Spleen (tissue), 11 donors: ENCODE data around the gene ALKBH8. TPM values are rescaled to one million over a fixed set of nuclear protein-coding genes. Genes with fewer than 3 reads are reported as not detected.
"Not testable (repeated sequence)": the region's sequence is repeated elsewhere in the genome, so short reads cannot be mapped to it uniquely, and the experiment has no call there.

Experiments used
- DNase-seq: peaks from one replicate; pipeline ENCODE4 v3.0.0-alpha.2; 2020
- H3K27ac ChIP-seq, 8 donors: fragments of 200-600 bp; sonication (generic) in 7 of 8; 1 replicate in 4 of 8; 2 replicates in 4 of 8; pipeline versions ENCODE4 v1.5.0 to v1.8.0; 2016 to 2021; ENCODE audit warnings: inconsistent platforms in 4 of 8, mild to moderate bottlenecking in 4 of 8, moderate library complexity in 1 of 8
- H3K27me3 ChIP-seq, 7 donors: fragments of 200-600 bp; sonication (generic) in 6 of 7; replicated peaks in 1 of 7; 1 replicate in 4 of 7; 2 replicates in 3 of 7; pipeline versions ENCODE4 v1.5.0 to v1.8.0; 2016 to 2021; ENCODE audit warnings: inconsistent platforms in 3 of 7, mild to moderate bottlenecking in 1 of 7
- H3K36me3 ChIP-seq, 6 donors: fragments of 200-600 bp; sonication (generic) in 5 of 6; 1 replicate in 4 of 6; 2 replicates in 2 of 6; pipeline versions ENCODE4 v1.5.0 to v1.8.0; 2016 to 2021; ENCODE audit warnings: inconsistent platforms in 2 of 6
- H3K4me1 ChIP-seq, 6 donors: fragments of 200-600 bp; sonication (generic) in 5 of 6; 1 replicate in 3 of 6; 2 replicates in 3 of 6; pipeline versions ENCODE4 v1.5.0 to v1.8.0; 2016 to 2021; ENCODE audit warnings: inconsistent platforms in 3 of 6
- H3K4me3 ChIP-seq, 8 donors: fragments of 200-600 bp; sonication (generic) in 7 of 8; 1 replicate in 4 of 8; 2 replicates in 4 of 8; pipeline versions ENCODE4 v1.5.0 to v1.8.0; 2016 to 2021; ENCODE audit warnings: inconsistent platforms in 4 of 8, mild to moderate bottlenecking in 4 of 8, moderate library complexity in 2 of 8
- H3K9me3 ChIP-seq, 8 donors: fragments of 200-600 bp; sonication (generic) in 7 of 8; 1 replicate in 4 of 8; 2 replicates in 4 of 8; pipeline versions ENCODE4 v1.5.0 to v1.8.0; 2016 to 2021; ENCODE audit warnings: inconsistent platforms in 4 of 8
- CTCF ChIP-seq, 11 experiments: fragments of 200-600 bp in 7 of 11; fragments of 450-650 bp in 4 of 11; sonication (generic) in 4 of 11; IDR thresholded peaks in 8 of 11; conservative IDR thresholded peaks in 3 of 11; 1 replicate in 7 of 11; 2 replicates in 4 of 11; pipeline versions ENCODE4 v1.4.0 to v1.8.0; 2016 to 2021; ENCODE audit warnings: antibody characterized with exemption in 11 of 11, inconsistent platforms in 4 of 11, mild to moderate bottlenecking in 1 of 11
- POLR2A ChIP-seq, 3 donors: fragments of 450-650 bp; IDR thresholded peaks; one replicate each; pipeline ENCODE4 v1.5.1; 2017; ENCODE audit warnings: antibody characterized with exemption in 3 of 3, mild to moderate bottlenecking in 1 of 3
- POLR2AphosphoS5 ChIP-seq, 3 donors: sonication (generic); formaldehyde crosslinking; IDR thresholded peaks; one replicate each; pipeline ENCODE4 v1.5.1; 2017; ENCODE audit warnings: antibody characterized with exemption in 3 of 3
- WGBS, 5 donors: extraction: QIAGEN DNeasy Blood & Tissue Kit in 3 of 5; methylation state at CpG; one replicate each; pipeline versions ENCODE4 v1.1.5 to v1.1.7; 2013 to 2018; 5-methylcytosine and 5-hydroxymethylcytosine counted together
- intact Hi-C: fragments of 100-400 bp; cut with DNase I; formaldehyde crosslinking; loops from one replicate; pipeline ENCODE4 v1.15.0; 2023; ENCODE audit warnings: low total_unique reads
- polyA plus RNA-seq, 3 donors: library from polyadenylated mRNA; stranded (reverse); fragments of 200-250 nt; gene quantifications; one replicate each; pipeline ENCODE4 v1.2.1, GENCODE V29; 2013
- total RNA-seq, 7 donors: library from RNA; depleted of rRNA in 3 of 7; stranded (reverse); fragments of >200 nt in 3 of 7; fragmentation: NEBNext Ultra II Directional in 4 of 7; extraction: Animal tissue kit (Norgen Biotek cat#: 25700) in 4 of 7; gene quantifications; one replicate each; pipeline versions ENCODE4 v1.1.0 to v1.2.1, GENCODE V29; 2016 to 2021
- donor health status: healthy with polysubstance abuse.
- donor health status: DM: no; HTN: no; CAD: no; lungs with moderate emphysema.
- donor health status: DM: no; HTN: no; CAD: no.
- donor health status: Bipolar disorder and iron deficiency.
- donor health status: healthy.
- donor health status: DM: no; HTN: no; CAD: no.
- donor health status: DM: yes; HTN: yes; CAD: no.

Gene ALKBH8
- total and polyA plus RNA-seq, 10 donors: 4.0 to 10.6 (median 9.1) TPM

GRCh38 chr11:107538239-107538638, 27.3 kb downstream of the ALKBH8 start:
- Histone ChIP-seq H3K27ac (no peak overlapping the region), H3K27me3 (no peaks in the 10 kb centered on the region), H3K4me3 (no peak overlapping the region), H3K4me1 (no peaks in the 10 kb centered on the region), H3K36me3 (peaks cover 0 to 52% (median 22%) of the 10 kb centered on the region in 6 donors), H3K9me3 (no peaks in the 10 kb centered on the region)
- TF ChIP-seq POLR2AphosphoS5 (IDR thresholded peaks at IDR 0.05): no peak
- TF ChIP-seq POLR2A (IDR thresholded peaks at IDR 0.05): no peak
- TF ChIP-seq CTCF (IDR thresholded peaks at IDR 0.05 in 8 of 11, conservative IDR thresholded peaks at IDR 0.05 in 3 of 11): no peak
- intact Hi-C loops: no loop called here
- no peak for DNase-seq

GRCh38 chr11:107537155-107537554, 28.4 kb downstream of the ALKBH8 start:
- intact Hi-C loops, DNase-seq, H3K4me3 ChIP-seq, H3K4me1 ChIP-seq, H3K27ac ChIP-seq, H3K27me3 ChIP-seq, H3K9me3 ChIP-seq: not testable (repeated sequence)
- peaks cover 0 to 52% (median 21%) of the 10 kb centered on the region in 6 donors for H3K36me3 ChIP-seq

DNA sequence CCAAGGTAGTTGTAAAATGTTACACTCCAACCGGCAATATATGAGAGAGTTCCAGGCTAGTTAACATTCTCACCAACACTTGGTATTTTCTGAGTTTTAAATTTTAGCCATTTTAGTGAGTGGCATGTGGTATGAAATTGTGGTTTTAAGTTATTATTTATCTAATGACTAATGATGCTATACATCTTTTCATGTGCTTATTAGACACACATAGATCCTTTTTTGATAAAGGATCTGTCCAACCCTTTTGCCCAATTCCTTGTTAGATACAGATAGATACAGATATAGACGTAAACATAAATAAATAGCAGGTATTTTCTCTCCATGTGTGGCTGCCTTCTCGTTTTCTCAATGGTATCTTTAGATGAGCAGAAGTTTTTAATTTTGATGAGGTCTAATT, 39.3 kb downstream of the ALKBH8 start:
- WGBS, 5 donors: 90 to 98% (median 96%) methylated on average over 3 of the region's 3 CpGs
- intact Hi-C loops: no loop called here
- Histone ChIP-seq H3K4me3 (no peak overlapping the region), H3K27me3 (no peaks in the 10 kb centered on the region), H3K27ac (no peak overlapping the region), H3K9me3 (peaks cover 0 to 8% (median 0%) of the 10 kb centered on the region in 8 donors), H3K4me1 (no peaks in the 10 kb centered on the region), H3K36me3 (peaks cover 0 to 73% (median 23%) of the 10 kb centered on the region in 6 donors)
- TF ChIP-seq POLR2AphosphoS5 (IDR thresholded peaks at IDR 0.05) (no peak), CTCF (IDR thresholded peaks at IDR 0.05 in 8 of 11, conservative IDR thresholded peaks at IDR 0.05 in 3 of 11) (no peak), POLR2A (IDR thresholded peaks at IDR 0.05) (no peak)
- no peak for DNase-seq

GRCh38 chr11:107508858-107509244, 56.7 kb downstream of the ALKBH8 start:
- no peaks in the 10 kb centered on the region for H3K27me3 ChIP-seq
- 93 to 97% (median 95%) methylated on average over 2 of the region's 2 CpGs for WGBS, 5 donors
- no peak overlapping the region for H3K4me3 ChIP-seq
- TF ChIP-seq POLR2A (IDR thresholded peaks at IDR 0.05) (no peak), CTCF (IDR thresholded peaks at IDR 0.05 in 8 of 11, conservative IDR thresholded peaks at IDR 0.05 in 3 of 11) (no peak), POLR2AphosphoS5 (IDR thresholded peaks at IDR 0.05) (no peak)
- no peaks in the 10 kb centered on the region for H3K4me1 ChIP-seq
- intact Hi-C loops: no loop called here
- no peak overlapping the region for H3K27ac ChIP-seq
- no peak for DNase-seq
- H3K36me3 ChIP-seq: peaks cover 0 to 65% (median 25%) of the 10 kb centered on the region in 6 donors
- H3K9me3 ChIP-seq: no peaks in the 10 kb centered on the region
